Esophagus muscularis mucosa (tissue), 4 donors: ENCODE measurements around the gene GRIK1. TPM values are rescaled to one million over a fixed set of nuclear protein-coding genes. Genes with fewer than 3 reads are reported as not detected.

Source experiments
- DNase-seq: peaks from one replicate; pipeline ENCODE4 v3.0.0-alpha.2; 2017; ENCODE audit errors: extremely low spot score
- H3K27ac ChIP-seq, 4 donors: fragments of 200-600 bp; sonication (generic); replicated peaks in 1 of 4; 1 replicate in 3 of 4; 2 replicates in 1 of 4; pipeline ENCODE4 v1.5.1; 2016 to 2019; ENCODE audit warnings: mild to moderate bottlenecking in 1 of 4
- H3K27me3 ChIP-seq, 4 donors: fragments of 200-600 bp; sonication (generic); one replicate each; pipeline versions ENCODE4 v1.5.1 to v1.6.0; 2016 to 2019
- H3K36me3 ChIP-seq, 4 donors: fragments of 200-600 bp; sonication (generic); one replicate each; pipeline ENCODE4 v1.5.1; 2016 to 2019
- H3K4me1 ChIP-seq, 4 donors: fragments of 200-600 bp; sonication (generic); one replicate each; pipeline ENCODE4 v1.5.1; 2016 to 2019
- H3K4me3 ChIP-seq, 4 donors: fragments of 200-600 bp; sonication (generic); 1 replicate in 2 of 4; 2 replicates in 2 of 4; pipeline ENCODE4 v1.5.1; 2016 to 2019; ENCODE audit warnings: mild to moderate bottlenecking in 4 of 4, moderate library complexity in 1 of 4
- H3K9me3 ChIP-seq, 4 donors: fragments of 200-600 bp; sonication (generic); 1 replicate in 3 of 4; 2 replicates in 1 of 4; pipeline ENCODE4 v1.5.1; 2016 to 2019
- CTCF ChIP-seq, 3 experiments: fragments of 200-600 bp in 2 of 3; fragments of 450-650 bp in 1 of 3; sonication (generic) in 2 of 3; IDR thresholded peaks; one replicate each; pipeline ENCODE4 v1.5.1; 2017 to 2019; ENCODE audit warnings: antibody characterized with exemption in 3 of 3, mild to moderate bottlenecking in 2 of 3, moderate library complexity in 1 of 3
- EP300 ChIP-seq: sonication (generic); formaldehyde crosslinking; IDR thresholded peaks from one replicate; pipeline ENCODE4 v1.6.1; 2017; ENCODE audit warnings: antibody characterized with exemption
- POLR2A ChIP-seq: fragments of 450-650 bp; IDR thresholded peaks from one replicate; pipeline ENCODE4 v1.6.1; 2017; ENCODE audit warnings: antibody characterized with exemption, moderate library complexity, mild to moderate bottlenecking, low read depth
- POLR2AphosphoS5 ChIP-seq, 2 donors: sonication (generic); formaldehyde crosslinking; IDR thresholded peaks; one replicate each; pipeline ENCODE4 v1.6.1; 2017; ENCODE audit warnings: antibody characterized with exemption in 2 of 2
- WGBS: methylation state at CpG from one replicate; pipeline ENCODE4 v1.1.5; 2018; 5-methylcytosine and 5-hydroxymethylcytosine counted together
- intact Hi-C: fragments of 100-400 bp; cut with DNase I; formaldehyde crosslinking; loops from one replicate; pipeline ENCODE4 v1.15.1; 2023
- total RNA-seq, 4 donors: library from RNA; depleted of rRNA; stranded (reverse); fragments of >200 nt; gene quantifications; one replicate each; pipeline versions ENCODE4 v1.1.0 to v1.2.1, GENCODE V29; 2016

Gene GRIK1
- total RNA-seq, 4 donors from 2014 or later = 0.19 to 0.40 (median 0.33) TPM; not detected in 1

DNA sequence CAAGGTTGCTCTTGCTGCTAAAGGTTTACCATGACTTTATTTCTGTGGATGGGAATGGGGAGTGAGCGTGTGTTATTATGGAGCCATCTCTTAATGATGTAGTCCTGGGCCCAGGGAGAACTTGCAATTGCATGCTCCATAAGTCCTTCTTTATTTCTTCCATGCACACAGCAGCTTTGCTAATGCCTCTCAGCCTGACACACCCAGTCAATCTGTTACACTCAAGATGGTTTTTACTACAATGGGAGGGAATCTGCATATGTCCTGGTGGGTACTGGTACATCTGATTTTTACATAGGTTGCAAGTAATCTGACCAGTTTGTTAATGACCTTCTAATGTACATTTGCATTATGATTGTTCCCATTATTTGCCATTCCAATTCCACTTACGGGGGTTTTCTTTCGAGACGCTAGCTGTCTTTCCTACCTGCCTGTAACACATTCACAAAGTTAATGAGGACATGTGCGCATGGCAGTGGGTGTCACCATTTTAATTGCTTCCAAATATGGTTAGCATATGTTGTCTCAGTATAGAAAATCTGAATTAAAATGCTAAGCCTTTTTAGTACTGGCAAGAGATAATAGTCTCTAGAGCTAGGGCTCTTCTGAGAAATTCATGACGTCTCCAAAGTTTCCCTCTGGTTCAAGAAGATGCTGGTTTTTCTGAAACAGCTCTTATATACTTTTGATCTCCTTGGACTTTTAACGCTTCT lies 188.2 kb downstream of the GRIK1 start:
- TF ChIP-seq POLR2A = no peak
- TF ChIP-seq CTCF (IDR thresholded peaks at IDR 0.05) = no peak
- TF ChIP-seq POLR2AphosphoS5 (IDR thresholded peaks at IDR 0.05) = no peak
- no peak for TF ChIP-seq EP300
- DNase-seq = no peak
- no peaks in the 10 kb centered on the region for H3K9me3 ChIP-seq
- no peak overlapping the region for H3K4me3 ChIP-seq
- intact Hi-C loops = no loop called here
- no peak overlapping the region for H3K27ac ChIP-seq
- 97% methylated on average over 7 of the region's 7 CpGs for WGBS
- H3K27me3 ChIP-seq = no peaks in the 10 kb centered on the region
- no peaks in the 10 kb centered on the region for H3K36me3 ChIP-seq
- no peaks in the 10 kb centered on the region for H3K4me1 ChIP-seq

DNA sequence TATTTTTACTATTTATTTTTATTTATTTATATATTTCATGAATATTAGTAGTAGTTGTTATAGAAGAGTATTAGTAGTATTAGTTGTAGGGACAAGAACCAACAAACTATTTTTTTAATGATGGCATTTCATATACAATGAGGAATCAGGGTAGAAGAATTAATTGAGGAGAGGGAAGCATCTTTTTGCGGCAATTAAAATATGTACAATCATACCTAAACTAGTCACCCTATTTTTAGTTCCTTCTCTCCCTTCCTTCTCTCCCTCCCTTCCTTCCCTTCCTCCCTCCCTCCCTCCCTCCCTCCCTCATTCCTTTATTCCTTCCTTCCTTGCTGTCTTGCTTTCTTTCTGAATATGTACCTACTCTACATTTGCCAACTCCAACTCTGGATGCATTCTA lies 189.8 kb downstream of the GRIK1 start:
- intact Hi-C loops = no loop called here

DNA sequence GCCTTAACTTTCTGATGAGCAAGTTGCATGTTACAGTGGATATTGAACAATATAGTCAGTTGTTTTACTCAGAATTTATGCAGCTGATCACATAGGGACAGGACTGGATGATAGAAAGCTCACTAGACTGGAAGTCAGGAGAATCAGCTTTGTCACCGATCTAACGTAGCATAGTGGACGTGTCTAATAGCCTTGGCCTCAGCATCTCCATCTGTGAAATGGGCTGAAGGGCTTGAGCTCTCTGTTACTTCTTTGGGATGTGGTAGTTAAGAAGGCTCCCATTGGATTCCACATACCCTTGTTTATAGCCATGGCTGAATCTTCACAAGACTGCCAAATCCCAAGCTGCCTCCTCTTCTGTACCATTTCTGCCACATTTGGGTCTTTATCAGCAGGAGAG lies 190.6 kb downstream of the GRIK1 start:
- H3K9me3 ChIP-seq = no peaks in the 10 kb centered on the region
- no peaks in the 10 kb centered on the region for H3K27me3 ChIP-seq
- no peak overlapping the region for H3K4me3 ChIP-seq
- DNase-seq = no peak
- H3K4me1 ChIP-seq = no peaks in the 10 kb centered on the region
- H3K36me3 ChIP-seq = no peaks in the 10 kb centered on the region
- TF ChIP-seq CTCF (IDR thresholded peaks at IDR 0.05) (no peak), EP300 (no peak), POLR2AphosphoS5 (IDR thresholded peaks at IDR 0.05) (no peak), POLR2A (no peak)
- intact Hi-C loops = no loop called here
- WGBS = 100% methylated on average over 3 of the region's 3 CpGs
- no peak overlapping the region for H3K27ac ChIP-seq

More for the DNA sequence above, 189.8 kb downstream of the GRIK1 start:
- no peaks in the 10 kb centered on the region for H3K27me3 ChIP-seq
- WGBS = 97% methylated on average over 1 of the region's 1 CpG
- TF ChIP-seq POLR2A (no peak), POLR2AphosphoS5 (IDR thresholded peaks at IDR 0.05) (no peak), CTCF (IDR thresholded peaks at IDR 0.05) (no peak), EP300 (no peak)
- no peak overlapping the region for H3K27ac ChIP-seq
- H3K4me3 ChIP-seq = no peak overlapping the region
- no peaks in the 10 kb centered on the region for H3K36me3 ChIP-seq
- no peaks in the 10 kb centered on the region for H3K9me3 ChIP-seq
- no peak for DNase-seq
- no peaks in the 10 kb centered on the region for H3K4me1 ChIP-seq

DNA sequence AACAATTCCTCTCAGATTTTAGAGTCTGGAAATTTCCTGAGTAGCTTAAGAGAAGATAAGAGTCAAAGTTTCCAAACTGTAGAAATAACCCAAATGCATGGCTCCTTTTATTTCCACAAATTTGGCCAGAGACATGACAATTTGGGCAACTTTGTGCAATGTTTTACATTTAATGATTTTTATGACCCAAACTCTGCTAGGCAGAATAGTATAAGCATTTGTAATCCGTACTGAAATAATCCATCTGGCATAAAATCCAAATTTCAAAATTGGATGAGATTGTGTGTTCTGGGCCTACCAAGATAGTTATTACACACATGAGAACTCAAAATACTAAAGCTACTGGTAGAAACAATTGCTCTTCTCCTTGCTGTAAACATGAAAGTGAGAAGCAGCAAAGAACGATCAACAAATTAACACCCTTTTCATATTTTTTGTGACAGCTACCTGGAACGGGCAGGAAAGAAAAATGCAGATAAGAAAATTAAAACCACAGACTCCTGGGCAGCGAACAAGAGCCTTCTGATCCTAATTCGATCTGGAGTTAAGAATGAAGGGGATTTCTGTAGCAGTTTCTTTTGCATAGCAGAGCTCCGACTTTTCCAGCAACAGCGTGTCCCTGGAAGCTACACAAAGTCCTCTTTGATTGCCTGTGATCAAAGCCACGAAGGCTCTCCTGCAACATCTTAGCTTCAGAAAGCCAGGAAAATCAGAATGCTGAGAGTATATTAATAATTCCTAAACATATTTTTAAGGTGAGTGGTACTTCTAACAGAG lies 191.2 kb downstream of the GRIK1 start:
- Histone ChIP-seq H3K27ac (peak overlapping the region in 1 of 4 donors; percentile 13), H3K36me3 (no peaks in the 10 kb centered on the region), H3K4me3 (no peak overlapping the region), H3K9me3 (no peaks in the 10 kb centered on the region), H3K4me1 (no peaks in the 10 kb centered on the region), H3K27me3 (no peaks in the 10 kb centered on the region)
- WGBS = 57% methylated on average over 8 of the region's 8 CpGs
- no peak for DNase-seq
- intact Hi-C loops = no loop called here
- TF ChIP-seq EP300 = no peak
- TF ChIP-seq POLR2A = no peak
- TF ChIP-seq CTCF (IDR thresholded peaks at IDR 0.05) = no peak
- no peak for TF ChIP-seq POLR2AphosphoS5 (IDR thresholded peaks at IDR 0.05)
